SH-SY5Y (cell line): ENCODE results near the gene CCNJL.

Source experiments
- GATA2 ChIP-seq: IDR thresholded peaks from 2 replicates; pipeline ENCODE4 v1.6.1; 2011; ENCODE audit warnings: mild to moderate bottlenecking, low read depth, low read length
- GATA3 ChIP-seq: IDR thresholded peaks from 2 replicates; pipeline ENCODE4 v1.6.1; 2011; ENCODE audit warnings: low read depth, mild to moderate bottlenecking, low read length, moderate library complexity

DNA sequence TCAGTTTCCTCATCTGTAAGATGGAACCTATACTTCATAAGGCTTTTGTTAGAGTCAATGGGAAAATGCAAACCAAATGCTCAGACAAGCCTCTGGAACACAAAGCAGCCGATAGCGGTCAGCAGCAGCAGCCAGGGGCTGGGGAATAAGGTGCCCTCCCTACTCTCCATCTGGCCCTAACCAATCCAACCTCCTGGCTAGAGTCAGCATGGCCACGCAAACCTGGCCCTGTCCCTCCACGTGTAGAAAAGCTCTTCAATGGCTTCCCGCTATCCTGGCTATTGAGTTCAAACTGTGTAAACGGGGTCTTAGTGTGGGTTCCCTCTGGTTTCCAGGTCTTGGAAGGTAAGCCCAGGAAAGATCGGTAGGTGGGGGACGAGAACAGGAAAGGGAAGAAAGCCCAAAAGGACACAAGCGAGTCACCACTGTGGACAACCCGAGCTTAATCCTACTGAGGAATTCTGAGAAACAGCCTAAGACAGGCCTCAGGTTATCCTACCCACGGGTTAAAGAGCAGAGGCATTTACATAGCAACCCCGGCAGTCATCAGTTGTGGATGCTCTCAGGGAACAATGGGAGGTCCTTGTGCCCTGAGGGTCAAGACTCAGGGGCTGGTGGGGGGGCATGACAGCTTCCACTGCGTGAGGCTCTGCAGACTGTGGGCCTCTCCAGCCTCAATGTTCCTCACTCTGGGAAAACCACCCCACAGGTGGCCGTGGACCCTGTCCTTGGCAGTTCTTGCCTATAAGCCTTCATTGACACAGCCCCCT is 52.2 kb downstream of the CCNJL start:
- TF ChIP-seq GATA2 (no peak), GATA3 (no peak)
